PC-3 (cell line): ENCODE measurements around the gene MACROD2. TPM values are rescaled to one million over a fixed set of nuclear protein-coding genes. Genes with fewer than 3 reads are reported as not detected.
A peak's percentile ranks its signal among the peaks of the same experiment; 100 is the strongest.

Experiments used
- ATAC-seq: fragments of 200-7000 bp; cut with Tn5 transposase; 2 replicates; pipeline ENCODE4 v1.9.1; 2020; ENCODE audit warnings: mild to moderate bottlenecking, moderate library complexity
- BruUV-seq: library from RNA; stranded (reverse); fragments of 400-500 nt; replicated peaks from 2 replicates; lab custom pipeline; 2021; lab: Mats Ljungman, UMichigan
- CTCF ChIA-PET: fragments of 300-600 bp; sonication (Branson Sonifier 250); formaldehyde crosslinking; loops from one replicate; lab custom pipeline; 2022; ENCODE audit warnings: antibody characterized with exemption; lab: Charles Lee
- POLR2A ChIA-PET: fragments of 300-600 bp; sonication (Branson Sonifier 250); formaldehyde crosslinking; loops from one replicate; lab custom pipeline; 2022; ENCODE audit warnings: antibody characterized with exemption; ENCODE audit not compliant: unreplicated experiment; lab: Charles Lee
- DNase-seq: peaks from one replicate; pipeline ENCODE4 v3.0.0-alpha.2; 2015
- H2AFZ ChIP-seq: fragments of 300-600 bp; sonication (generic); 2 replicates; pipeline ENCODE4 v1.6.0; 2016; ENCODE audit warnings: antibody characterized with exemption, low read length
- H3F3A ChIP-seq: fragments of 300-600 bp; sonication (generic); one replicate; pipeline ENCODE4 v1.6.0; 2017; ENCODE audit warnings: antibody characterized with exemption, low read length, control low read depth, mild to moderate bottlenecking; ENCODE audit not compliant: unreplicated experiment
- H3K27ac ChIP-seq: fragments of 300-600 bp; sonication (generic); 2 replicates; pipeline ENCODE4 v1.5.1; 2016; ENCODE audit warnings: mild to moderate bottlenecking, low read length
- H3K27me3 ChIP-seq: fragments of 300-600 bp; sonication (generic); 2 replicates; pipeline ENCODE4 v1.6.1; 2016; ENCODE audit warnings: low read length, mixed read lengths
- H3K36me3 ChIP-seq: fragments of 300-600 bp; sonication (generic); 2 replicates; pipeline ENCODE4 v1.6.1; 2016; ENCODE audit warnings: low read depth, mixed run types, low read length, mixed read lengths
- H3K4me1 ChIP-seq: fragments of 300-600 bp; sonication (generic); 2 replicates; pipeline ENCODE4 v1.5.1; 2016; ENCODE audit warnings: low read length; ENCODE audit not compliant: insufficient read depth
- H3K4me2 ChIP-seq: fragments of 300-600 bp; sonication (generic); 2 replicates; pipeline ENCODE4 v1.6.0; 2016; ENCODE audit warnings: low read length
- H3K4me3 ChIP-seq: fragments of 300-600 bp; sonication (generic); 2 replicates; pipeline ENCODE4 v1.5.1; 2016; ENCODE audit warnings: mild to moderate bottlenecking, low read length, mixed read lengths
- H3K79me2 ChIP-seq: fragments of 300-600 bp; sonication (generic); 2 replicates; pipeline ENCODE4 v1.6.1; 2017; ENCODE audit warnings: low read length, mixed read lengths
- H3K9ac ChIP-seq: fragments of 300-600 bp; sonication (generic); 2 replicates; pipeline ENCODE4 v1.6.0; 2016; ENCODE audit warnings: mild to moderate bottlenecking, low read length
- H3K9me2 ChIP-seq: fragments of 300-600 bp; sonication (generic); replicated peaks from 2 replicates; pipeline ENCODE4 v1.6.1; 2016; ENCODE audit warnings: mixed run types, low read length, mixed read lengths
- H3K9me3 ChIP-seq: fragments of 300-600 bp; sonication (generic); 2 replicates; pipeline ENCODE4 v1.6.1; 2016; ENCODE audit warnings: low read length, mixed read lengths
- H4K20me1 ChIP-seq: fragments of 300-600 bp; sonication (generic); 2 replicates; pipeline ENCODE4 v1.6.1; 2016; ENCODE audit warnings: low read length, mixed read lengths
- CTCF ChIP-seq: fragments of 300-600 bp; sonication (generic); conservative IDR thresholded peaks from 2 replicates; pipeline ENCODE4 v1.5.1; 2017; ENCODE audit warnings: antibody characterized with exemption, low read depth, mild to moderate bottlenecking, low read length
- EZH2 ChIP-seq: fragments of 300-600 bp; sonication (generic); IDR thresholded peaks from one replicate; pipeline ENCODE4 v1.6.1; 2017; ENCODE audit warnings: antibody characterized with exemption, mild to moderate bottlenecking, low read length; ENCODE audit not compliant: unreplicated experiment
- EZH2phosphoT487 ChIP-seq: fragments of 300-600 bp; sonication (generic); IDR thresholded peaks from 2 replicates; pipeline ENCODE4 v1.6.1; 2018; ENCODE audit warnings: mild to moderate bottlenecking, antibody characterized with exemption, low read length, borderline replicate concordance
- intact Hi-C: fragments of 100-400 bp; cut with micrococcal nuclease; formaldehyde crosslinking; loops from 2 replicates; pipeline ENCODE4 v1.9.0; 2023
- total RNA-seq: library from RNA; depleted of rRNA; stranded (reverse); fragments of >200 nt; gene quantifications from 2 replicates; pipeline ENCODE4 v1.2.3, GENCODE V29; 2014

Gene MACROD2
- total RNA-seq, 1 experiment from 2014 or later: 3.1 TPM

- Histone ChIP-seq H3K27me3 (no peaks in the 10 kb centered on the region), H3K4me1 (no peaks in the 10 kb centered on the region), H3F3A (no peaks in the 10 kb centered on the region), H4K20me1 (no peaks in the 10 kb centered on the region), H3K27ac (no peak overlapping the region), H3K4me2 (no peak overlapping the region), H3K9me2 (no peaks in the 10 kb centered on the region), H2AFZ (no peak overlapping the region), H3K36me3 (no peaks in the 10 kb centered on the region), H3K4me3 (no peak overlapping the region), H3K9me3 (no peaks in the 10 kb centered on the region), H3K79me2 (no peaks in the 10 kb centered on the region), H3K9ac (no peak overlapping the region)
- no peak for ATAC-seq
- DNase-seq: no peak
- intact Hi-C loops: no loop called here
- POLR2A ChIA-PET: no interaction called here
- CTCF ChIA-PET: no interaction called here
- TF ChIP-seq EZH2phosphoT487: no peak
- TF ChIP-seq CTCF: no peak
- no peak for TF ChIP-seq EZH2
- no TSS peak for BruUV-seq
Measured at GRCh38 chr20:14127514-14128223, 132.4 kb downstream of the MACROD2 start.

GRCh38 chr20:14134004-14134403 lies 138.7 kb downstream of the MACROD2 start:
- no peak overlapping the region for H3K27ac ChIP-seq
- no peaks in the 10 kb centered on the region for H3K79me2 ChIP-seq
- no peaks in the 10 kb centered on the region for H3F3A ChIP-seq
- H3K9me2 ChIP-seq: no peaks in the 10 kb centered on the region
- ChIA-PET CTCF (no interaction called here), POLR2A (no interaction called here)
- no peak overlapping the region for H3K4me2 ChIP-seq
- no TSS peak for BruUV-seq
- H3K9ac ChIP-seq: no peak overlapping the region
- no peak overlapping the region for H3K4me3 ChIP-seq
- DNase-seq (peak; percentile 12), ATAC-seq (peak; percentile 18; the same call in 1 of the 2 replicates)
- H3K36me3 ChIP-seq: no peaks in the 10 kb centered on the region
- no peaks in the 10 kb centered on the region for H3K4me1 ChIP-seq
- TF ChIP-seq EZH2phosphoT487: no peak
- no peak for TF ChIP-seq CTCF
- TF ChIP-seq EZH2: no peak
- no peaks in the 10 kb centered on the region for H4K20me1 ChIP-seq
- H2AFZ ChIP-seq: no peak overlapping the region
- intact Hi-C loops: no loop called here
- no peaks in the 10 kb centered on the region for H3K27me3 ChIP-seq
- H3K9me3 ChIP-seq: no peaks in the 10 kb centered on the region

- peak; percentile 75 for DNase-seq
- Histone ChIP-seq H3K27ac (no peak overlapping the region), H3K27me3 (no peaks in the 10 kb centered on the region), H3K9me2 (no peaks in the 10 kb centered on the region), H3K9ac (no peak overlapping the region), H3K4me1 (no peaks in the 10 kb centered on the region), H3K36me3 (no peaks in the 10 kb centered on the region), H3K4me3 (no peak overlapping the region), H3K79me2 (no peaks in the 10 kb centered on the region), H3K9me3 (no peaks in the 10 kb centered on the region), H3F3A (no peaks in the 10 kb centered on the region), H3K4me2 (no peak overlapping the region), H2AFZ (no peak overlapping the region), H4K20me1 (no peaks in the 10 kb centered on the region)
- peak; percentile 93 for ATAC-seq
- TF ChIP-seq EZH2 (no peak), CTCF (peak; percentile 81)
- no TSS peak for BruUV-seq
- intact Hi-C loops: loop anchor here (1.0 to 2.0 kb wide), 2 partner anchors 123 to 195 kb away; partner anchors contain the start of gene FLRT3
- POLR2A ChIA-PET: no interaction called here
- CTCF ChIA-PET: interaction anchor here (0.6 to 1.0 kb wide), 3 partner anchors 51 to 1264 kb away, joined by 3 to 4 read pairs (median 3); partner anchors contain the start of gene FLRT3
Measured at GRCh38 chr20:14142171-14142570, 146.9 kb downstream of the MACROD2 start.
